DND-41 (cell line): ENCODE data around the gene MTCH2.

Experiments
- EZH2 ChIP-seq: IDR thresholded peaks from 3 replicates; pipeline ENCODE4 v1.6.1; 2012; ENCODE audit warnings: borderline replicate concordance, low read depth, mild to moderate bottlenecking, moderate library complexity, low read length, inconsistent platforms; ENCODE audit not compliant: severe bottlenecking
- TF ChIP-seq, protein P1 (sequence below): IDR thresholded peaks from 2 replicates; pipeline ENCODE4 v1.5.1; 2012; ENCODE audit warnings: borderline replicate concordance, low read length, moderate library complexity, mild to moderate bottlenecking; ENCODE audit not compliant: poor library complexity, severe bottlenecking; ENCODE audit errors: extremely low read depth

DNA sequence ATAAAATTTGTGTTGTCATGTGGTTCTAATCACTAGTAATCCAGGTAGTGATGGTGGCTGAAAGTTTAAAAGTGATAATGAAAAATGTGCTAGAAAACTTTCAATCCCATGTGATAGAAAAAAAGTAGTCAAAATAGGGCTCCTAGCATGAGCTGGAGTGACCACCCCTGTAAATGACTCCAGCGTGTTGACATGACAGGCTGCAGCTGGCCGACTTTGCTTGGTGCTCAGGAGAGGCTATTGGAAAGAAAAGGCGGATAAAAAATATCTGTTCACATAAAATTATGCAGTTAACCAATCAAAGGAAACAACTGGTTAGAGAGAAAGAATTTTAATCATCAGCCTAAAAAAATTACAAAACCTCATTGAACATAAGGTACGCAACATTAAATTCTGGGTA lies 16.9 kb upstream of the MTCH2 start:
- TF ChIP-seq, protein P1, sequence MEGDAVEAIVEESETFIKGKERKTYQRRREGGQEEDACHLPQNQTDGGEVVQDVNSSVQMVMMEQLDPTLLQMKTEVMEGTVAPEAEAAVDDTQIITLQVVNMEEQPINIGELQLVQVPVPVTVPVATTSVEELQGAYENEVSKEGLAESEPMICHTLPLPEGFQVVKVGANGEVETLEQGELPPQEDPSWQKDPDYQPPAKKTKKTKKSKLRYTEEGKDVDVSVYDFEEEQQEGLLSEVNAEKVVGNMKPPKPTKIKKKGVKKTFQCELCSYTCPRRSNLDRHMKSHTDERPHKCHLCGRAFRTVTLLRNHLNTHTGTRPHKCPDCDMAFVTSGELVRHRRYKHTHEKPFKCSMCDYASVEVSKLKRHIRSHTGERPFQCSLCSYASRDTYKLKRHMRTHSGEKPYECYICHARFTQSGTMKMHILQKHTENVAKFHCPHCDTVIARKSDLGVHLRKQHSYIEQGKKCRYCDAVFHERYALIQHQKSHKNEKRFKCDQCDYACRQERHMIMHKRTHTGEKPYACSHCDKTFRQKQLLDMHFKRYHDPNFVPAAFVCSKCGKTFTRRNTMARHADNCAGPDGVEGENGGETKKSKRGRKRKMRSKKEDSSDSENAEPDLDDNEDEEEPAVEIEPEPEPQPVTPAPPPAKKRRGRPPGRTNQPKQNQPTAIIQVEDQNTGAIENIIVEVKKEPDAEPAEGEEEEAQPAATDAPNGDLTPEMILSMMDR, result no peak
- TF ChIP-seq EZH2, result no peak
